HL-60 (cell line): ENCODE results near the gene VTI1A.

Source experiments
- DNase-seq, 2 experiments: peaks; one replicate each; pipeline ENCODE4 v3.0.0-alpha.2; 2010 to 2020; ENCODE audit warnings: low read depth in 1 of 2, low spot score in 1 of 2
- H3K27ac ChIP-seq: fragments of 250-450 bp; sonication (Bioruptor Pico); replicated peaks from 2 replicates; pipeline ENCODE4 v1.5.1; 2020; ENCODE audit warnings: mild to moderate bottlenecking, moderate library complexity
- H3K27me3 ChIP-seq: fragments of 250-450 bp; sonication (Bioruptor Pico); 2 replicates; pipeline ENCODE4 v1.5.1; 2021; ENCODE audit warnings: mild to moderate bottlenecking, moderate library complexity; ENCODE audit not compliant: insufficient read depth, poor library complexity, severe bottlenecking
- H3K4me3 ChIP-seq: replicated peaks from 2 replicates; pipeline ENCODE4 v1.5.1; 2011; ENCODE audit warnings: mild to moderate bottlenecking, control low read depth, low read length; ENCODE audit not compliant: insufficient read depth
- CTCF ChIP-seq: IDR thresholded peaks from one replicate; pipeline ENCODE4 v1.5.1; 2011; ENCODE audit warnings: low read length, control low read depth, inconsistent platforms; ENCODE audit not compliant: insufficient read depth
- GABPA ChIP-seq: IDR thresholded peaks from 2 replicates; pipeline ENCODE4 v1.6.1; 2012; ENCODE audit warnings: low read depth
- POLR2AphosphoS5 ChIP-seq: IDR thresholded peaks from 2 replicates; pipeline ENCODE4 v1.6.1; 2012; ENCODE audit warnings: low read depth
- REST ChIP-seq: IDR thresholded peaks from 2 replicates; pipeline ENCODE4 v1.6.1; 2012; ENCODE audit warnings: low read depth; ENCODE audit not compliant: insufficient replicate concordance
- SPI1 ChIP-seq: IDR thresholded peaks from 2 replicates; pipeline ENCODE4 v1.6.1; 2012; ENCODE audit warnings: low read depth, mild to moderate bottlenecking, borderline replicate concordance

VTI1A gene

GRCh38 chr10:112672706-112673105 lies 225.7 kb downstream of the VTI1A start:
- H3K27me3 ChIP-seq = no peaks in the 10 kb centered on the region
- no peak overlapping the region for H3K27ac ChIP-seq
- no peak overlapping the region for H3K4me3 ChIP-seq
- no peak for DNase-seq
- TF ChIP-seq SPI1 (no peak), POLR2AphosphoS5 (no peak), GABPA (no peak), REST (no peak), CTCF (no peak)

GRCh38 chr10:112675560-112676083 lies 228.6 kb downstream of the VTI1A start:
- no peak overlapping the region for H3K4me3 ChIP-seq
- DNase-seq = no peak
- H3K27me3 ChIP-seq = no peaks in the 10 kb centered on the region
- H3K27ac ChIP-seq = no peak overlapping the region
- no peak for TF ChIP-seq SPI1
- TF ChIP-seq REST = no peak
- TF ChIP-seq POLR2AphosphoS5 = no peak
- TF ChIP-seq CTCF = no peak

GRCh38 chr10:112677689-112678088 lies 230.7 kb downstream of the VTI1A start:
- Histone ChIP-seq H3K27ac (no peak overlapping the region), H3K27me3 (no peaks in the 10 kb centered on the region), H3K4me3 (no peak overlapping the region)
- no peak for DNase-seq
- TF ChIP-seq CTCF (no peak), SPI1 (no peak), GABPA (no peak), REST (no peak)
